Activated T-cell treated with anti-CD3 and anti-CD28 coated beads for 1 hour (primary cell): ENCODE results near the gene GRHPR.

Experiments used
- DNase-seq: peaks from one replicate; pipeline ENCODE4 v3.0.0-alpha.2; 2020; ENCODE audit warnings: low read depth

GRHPR gene

DNA sequence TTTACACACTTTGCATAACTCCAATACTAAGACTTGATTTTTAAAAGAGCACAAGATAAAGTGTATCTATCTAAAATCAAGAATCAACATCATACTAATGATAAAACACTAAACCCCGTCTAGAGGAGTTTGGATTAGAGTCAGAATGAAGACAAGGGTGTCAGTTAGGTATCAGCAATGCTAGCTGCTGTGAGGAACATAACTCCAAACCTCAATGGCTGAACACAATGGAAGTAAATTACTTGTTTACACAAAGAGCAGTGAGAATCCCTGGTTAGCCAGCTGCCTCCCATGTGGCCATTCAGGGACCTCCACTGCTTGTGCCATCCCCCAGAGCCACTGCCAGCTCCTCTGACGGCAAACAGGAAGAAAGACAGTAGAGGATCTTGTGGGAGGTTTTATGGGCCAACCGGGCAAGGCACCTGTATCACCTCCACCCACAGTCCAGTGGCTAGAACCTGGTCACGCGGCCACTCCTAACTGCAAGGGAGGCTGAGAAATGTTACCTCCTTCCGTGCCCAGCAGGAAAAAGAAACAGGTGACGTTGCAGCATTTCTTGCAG, 24.0 kb upstream of the GRHPR start:
- DNase-seq, result no peak

DNA sequence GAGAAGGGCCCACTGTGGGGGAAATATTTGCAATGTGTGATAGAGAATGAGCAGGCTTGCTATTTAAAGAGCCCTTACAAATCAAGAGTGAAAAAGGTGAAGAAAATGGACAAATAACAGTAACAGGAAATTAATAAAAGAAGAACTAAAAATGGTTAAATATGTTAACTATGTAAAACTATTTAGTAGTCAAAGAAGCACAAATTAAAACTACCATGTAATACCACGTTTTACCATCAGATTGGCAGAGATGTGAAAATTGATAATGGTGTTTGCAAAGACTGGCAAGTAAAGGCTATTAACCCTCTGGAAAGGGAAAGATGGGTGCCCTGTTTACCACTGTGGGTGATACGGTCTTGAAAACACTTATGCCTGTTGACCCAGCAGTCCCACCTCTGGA, 23.2 kb upstream of the GRHPR start:
- no peak for DNase-seq

DNA sequence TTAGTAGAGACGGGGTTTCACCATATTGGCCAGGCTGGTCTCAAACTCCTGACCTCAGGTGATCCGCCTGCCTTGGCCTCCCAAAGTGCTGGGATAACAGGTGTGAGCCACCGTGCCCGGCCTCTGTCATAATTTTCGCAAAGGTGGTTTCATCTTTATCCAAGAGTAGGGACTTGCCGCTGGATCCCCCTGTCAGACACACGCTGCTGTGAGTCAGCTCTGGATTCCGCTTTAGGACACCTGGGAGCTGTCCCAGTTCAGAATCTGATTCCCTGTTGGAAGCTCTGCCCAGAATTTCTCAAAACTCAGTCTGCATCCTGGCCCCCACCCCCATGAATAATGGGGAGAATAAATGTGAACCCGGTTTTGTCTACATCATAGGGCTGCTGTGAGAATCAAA, 17.9 kb upstream of the GRHPR start:
- DNase-seq, result no peak

DNA sequence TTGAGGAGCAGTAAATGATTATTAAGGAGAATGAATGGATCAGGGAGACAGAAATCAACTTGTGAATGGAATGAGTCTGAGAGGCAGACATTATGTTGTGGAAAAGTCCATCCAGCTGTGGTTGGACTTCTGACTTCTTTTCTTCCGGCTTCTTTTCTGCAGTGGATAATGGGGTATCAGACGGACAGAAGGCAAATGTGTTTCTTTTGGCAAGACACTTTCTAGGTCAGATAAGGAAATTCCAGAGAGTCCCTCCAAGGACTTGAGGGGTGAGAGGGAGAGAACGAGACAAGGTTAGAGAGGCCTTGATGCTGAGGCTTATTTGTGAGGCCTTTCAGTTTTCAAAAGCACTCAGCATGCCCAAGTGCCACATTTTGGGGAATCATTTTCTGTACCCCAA, 17.1 kb upstream of the GRHPR start:
- DNase-seq, result no peak

- no peak for DNase-seq
Observed at GRCh38 chr9:37405764-37406380, 16.6 kb upstream of the GRHPR start.

DNA sequence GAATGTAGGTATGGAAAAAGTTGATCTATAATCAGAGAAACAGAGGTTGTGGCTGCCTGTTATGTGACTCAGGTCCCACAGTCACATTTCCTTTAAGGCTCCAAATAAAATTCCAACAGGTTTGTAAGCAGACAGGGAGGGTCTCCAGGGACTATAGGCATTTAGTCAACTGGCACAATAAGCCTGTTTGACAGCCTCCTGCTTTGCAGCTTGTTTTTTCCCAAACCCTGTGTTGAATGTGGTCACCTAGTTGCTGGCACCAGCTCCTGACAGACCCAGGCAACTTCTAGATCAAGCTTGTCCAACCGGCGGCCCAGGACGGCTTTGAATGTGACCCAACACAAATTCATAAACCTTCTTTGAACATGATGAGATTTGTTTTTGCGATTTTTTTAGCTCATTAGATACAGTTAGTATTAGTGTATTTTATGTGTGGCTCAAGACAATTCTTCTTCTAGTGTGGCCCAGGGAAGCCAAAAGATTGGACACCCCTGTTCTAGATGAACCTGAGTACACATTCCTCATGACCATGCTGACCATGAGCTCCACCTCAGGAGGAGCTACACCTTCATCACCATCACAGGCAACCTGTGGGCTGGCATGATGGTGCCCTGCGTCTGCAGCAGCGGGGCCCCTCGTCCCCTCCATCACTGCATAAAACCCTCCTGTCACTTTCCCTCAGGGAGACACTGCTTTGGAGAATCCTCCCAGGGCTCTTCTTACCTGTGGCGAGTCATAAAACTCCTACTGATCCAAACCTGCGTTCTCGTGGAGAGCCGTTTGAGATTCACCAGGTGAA, 15.7 kb upstream of the GRHPR start:
- no peak for DNase-seq

DNA sequence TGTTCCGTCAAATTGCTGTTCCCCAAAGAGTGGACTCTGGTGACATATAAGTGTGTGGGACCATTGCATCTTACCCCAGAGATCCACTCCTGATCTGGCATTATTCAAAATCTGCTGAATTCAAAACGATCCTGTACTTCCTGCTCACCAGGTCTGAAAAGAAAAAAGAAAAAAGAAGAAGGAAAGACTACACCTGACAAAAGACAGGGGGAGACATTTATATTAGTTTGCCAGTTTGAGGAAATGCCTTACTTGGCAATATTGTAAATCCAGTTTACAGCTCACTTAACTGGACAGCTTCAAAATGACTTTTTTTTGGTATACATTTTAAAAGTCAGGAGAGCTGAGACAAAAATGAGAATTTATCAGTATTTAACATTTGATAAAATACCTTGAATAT, 15.0 kb upstream of the GRHPR start:
- no peak for DNase-seq

DNA sequence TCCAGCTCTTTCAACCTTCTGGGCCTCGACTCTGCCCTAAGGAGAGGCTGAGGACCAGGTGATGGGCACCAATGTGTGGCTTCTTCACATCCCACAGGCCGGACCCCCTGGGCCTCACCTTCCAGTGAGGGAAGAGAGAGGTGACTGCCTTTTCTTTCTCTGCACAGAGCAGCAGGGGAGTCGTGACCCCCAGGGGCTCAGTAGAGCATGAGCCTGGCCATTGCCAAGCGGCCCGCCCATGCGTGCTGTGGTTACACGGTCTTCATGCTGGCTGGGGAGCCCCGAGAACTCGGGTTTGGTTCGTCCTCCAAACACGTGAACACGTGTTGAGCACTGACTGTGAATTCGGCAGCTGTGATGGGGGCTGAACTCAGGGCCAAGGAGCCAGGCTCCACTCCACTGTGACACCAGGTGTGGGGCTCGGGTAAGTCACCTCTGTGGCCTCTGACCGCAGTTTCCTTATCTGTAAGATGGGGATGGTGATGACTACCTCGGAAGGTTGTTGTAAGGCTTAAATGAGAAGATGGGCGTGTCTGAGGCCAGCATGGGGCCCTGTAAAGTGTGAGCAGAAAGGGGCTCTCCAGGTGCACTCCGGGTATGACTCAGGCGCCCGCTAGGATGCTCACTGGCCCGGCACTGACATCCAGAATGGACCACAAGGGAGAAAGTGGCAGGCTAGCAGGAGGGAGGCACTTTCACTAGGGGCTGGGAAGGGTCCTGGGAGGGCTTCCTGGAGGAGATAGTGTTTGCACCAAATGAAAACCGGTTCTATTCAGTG, 13.4 kb upstream of the GRHPR start:
- peak; percentile 28 for DNase-seq

GRCh38 chr9:37410354-37410861, 12.1 kb upstream of the GRHPR start:
- DNase-seq, result no peak

DNA sequence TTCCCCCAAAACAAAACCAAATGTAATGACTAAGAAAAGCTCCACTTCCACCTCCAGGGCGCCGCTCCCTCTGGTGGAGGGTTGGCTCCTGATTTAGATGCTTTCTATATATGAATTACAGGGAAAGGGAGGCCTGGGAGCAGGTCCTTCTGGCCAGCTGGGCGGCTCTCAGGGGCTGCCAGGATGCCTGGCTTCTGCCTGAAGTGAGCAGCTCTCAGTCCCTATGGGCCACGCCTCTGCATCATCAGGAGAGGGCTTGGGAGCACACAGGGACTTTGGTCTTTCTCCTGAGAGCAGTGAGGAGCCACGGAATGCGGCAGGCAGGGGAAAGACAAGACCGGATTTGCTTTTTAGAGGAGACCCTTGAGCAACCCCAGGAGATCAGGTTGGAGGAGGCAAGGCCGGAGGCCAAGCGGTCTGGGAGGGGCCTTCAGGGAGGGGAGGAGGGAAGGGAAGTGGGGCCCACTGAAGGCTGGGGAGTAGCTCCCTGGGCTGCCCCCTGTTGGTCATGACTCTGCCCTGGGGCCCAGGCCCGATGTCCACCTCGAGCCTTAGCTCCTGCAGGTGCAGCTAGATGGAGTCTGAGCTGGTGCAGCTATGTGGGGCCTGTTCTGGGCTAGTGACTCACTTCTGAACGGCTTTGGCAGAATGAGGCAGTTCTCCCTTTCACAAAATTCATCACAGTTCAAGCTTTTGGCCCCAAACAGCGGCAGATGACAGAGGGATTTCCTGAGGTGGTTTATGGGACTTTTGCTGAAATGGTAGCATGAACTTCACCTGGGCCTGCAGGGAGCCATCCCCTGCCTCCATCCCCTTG, 11.3 kb upstream of the GRHPR start:
- no peak for DNase-seq

GRCh38 chr9:37412431-37413151, 9.9 kb upstream of the GRHPR start:
- DNase-seq, result no peak

DNA sequence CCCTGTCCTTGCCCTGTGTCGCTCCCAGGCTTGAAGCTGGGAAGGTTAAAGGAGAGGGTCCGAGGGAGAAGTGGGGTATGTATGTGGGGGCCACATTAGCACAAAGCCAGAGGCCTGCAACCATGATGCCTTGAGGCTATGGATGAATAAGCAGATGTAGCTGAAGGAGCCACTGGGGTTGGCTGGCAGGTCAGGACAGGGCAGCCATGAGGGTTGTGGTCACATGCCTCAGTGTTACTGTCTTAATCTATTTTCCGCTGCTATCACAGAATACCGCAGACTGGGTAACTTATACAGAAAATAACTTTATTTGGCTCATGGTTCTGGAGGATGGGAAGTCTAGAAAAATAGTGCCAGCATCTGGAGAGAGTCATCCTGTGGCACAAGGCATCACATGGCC, 9.2 kb upstream of the GRHPR start:
- no peak for DNase-seq

DNA sequence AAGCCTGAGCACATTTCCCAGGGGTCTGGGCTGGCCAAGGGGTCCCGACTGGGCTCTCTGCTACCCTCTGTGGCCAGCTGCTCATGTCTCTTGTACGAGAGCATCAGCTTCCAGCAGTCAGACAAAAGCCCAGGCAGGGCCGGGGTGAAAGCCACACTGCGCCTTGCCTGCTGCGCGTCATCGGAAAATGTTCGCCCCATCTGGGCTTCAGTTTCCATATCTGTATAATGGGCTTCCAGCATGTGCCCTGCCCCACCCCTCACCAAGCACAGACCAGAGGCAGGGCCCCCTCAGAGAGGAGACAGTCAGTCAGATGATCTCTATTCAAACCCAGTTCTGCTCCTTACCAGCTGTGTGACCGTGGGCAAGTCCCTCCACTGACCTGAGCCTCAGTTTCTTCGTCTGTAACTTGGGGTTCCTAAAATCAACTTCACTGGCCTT, 8.0 kb upstream of the GRHPR start:
- DNase-seq, result no peak

- peak; percentile 66 for DNase-seq
Observed at GRCh38 chr9:37415011-37415719, 7.3 kb upstream of the GRHPR start.

DNA sequence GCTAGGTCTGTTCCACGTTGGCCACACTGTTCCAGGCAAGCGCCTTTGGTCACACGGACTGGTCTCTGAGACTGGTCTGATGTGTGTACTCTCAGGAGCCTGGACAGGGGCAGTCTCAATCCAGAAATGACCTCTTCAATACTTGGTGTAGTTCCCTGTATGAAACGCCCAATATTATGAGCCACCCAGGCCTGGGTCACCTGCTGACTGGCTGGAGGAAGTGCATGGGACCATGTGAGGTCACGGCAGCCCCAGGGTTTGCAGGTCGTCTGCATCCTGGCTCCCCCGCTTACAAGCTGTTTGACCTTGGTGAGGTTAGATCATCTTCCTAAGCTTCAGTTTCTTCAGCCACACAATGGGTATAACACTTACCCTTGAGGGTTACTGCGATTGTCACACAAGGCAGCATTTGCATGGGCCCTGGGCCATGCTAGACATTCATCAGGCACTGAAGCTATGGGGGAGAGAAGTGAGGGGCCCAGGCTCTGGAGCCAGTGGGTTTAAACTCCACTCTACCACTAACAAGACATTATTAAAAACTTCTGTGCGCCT, 5.2 kb upstream of the GRHPR start:
- DNase-seq, result no peak

DNA sequence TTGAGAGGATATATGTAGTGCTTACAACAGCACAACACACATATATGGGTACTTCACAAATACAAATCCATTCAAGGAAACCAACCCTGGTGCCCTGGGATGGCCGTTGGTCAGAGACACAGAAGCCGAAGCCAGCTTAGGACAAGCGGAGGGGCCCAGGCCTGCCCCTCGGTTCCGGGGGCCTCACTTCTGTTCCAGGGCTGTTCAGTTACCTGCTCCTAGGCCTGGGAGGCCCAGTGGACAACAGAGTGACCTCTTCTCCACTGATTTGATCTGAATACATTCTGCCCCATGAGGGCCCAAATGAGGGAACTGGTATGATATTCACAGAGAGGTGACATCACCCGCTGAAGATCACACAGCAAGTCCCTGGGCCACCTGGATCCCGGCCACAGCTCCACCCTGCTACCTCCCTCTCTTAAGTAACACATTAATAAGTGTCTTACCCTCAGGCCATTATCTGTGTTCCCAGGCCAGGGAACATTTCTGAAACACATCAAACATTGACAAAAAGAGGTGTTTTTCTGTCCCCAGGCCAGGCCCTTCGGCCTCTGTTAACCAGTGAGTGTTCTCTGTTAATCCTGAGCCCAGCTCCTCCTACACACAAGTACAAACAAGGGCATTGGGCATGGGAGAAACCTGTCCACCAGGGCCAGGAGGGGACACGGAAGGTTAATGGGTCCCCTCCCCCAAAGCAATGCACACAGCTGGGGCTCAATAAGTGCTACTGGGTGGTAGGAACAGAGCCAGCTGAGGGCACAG, 4.5 kb upstream of the GRHPR start:
- no peak for DNase-seq

GRCh38 chr9:37419204-37419603, 3.3 kb upstream of the GRHPR start:
- no peak for DNase-seq

GRCh38 chr9:37420271-37421215, 2.0 kb upstream of the GRHPR start:
- DNase-seq, result no peak
